GM13977 (cell line): ENCODE data around the gene SOX12.

Experiments
- DNase-seq: peaks from one replicate; pipeline ENCODE4 v3.0.0; 2012; ENCODE audit warnings: low spot score
- CTCF ChIP-seq: IDR thresholded peaks from 2 replicates; pipeline ENCODE4 v1.5.1; 2012; ENCODE audit warnings: mild to moderate bottlenecking, control low read depth; ENCODE audit not compliant: insufficient read depth; ENCODE audit errors: extremely low read depth, missing control alignments
- in situ Hi-C: fragments of 300-500 bp; cut with MboI; formaldehyde crosslinking; loops from one replicate; pipeline ENCODE4 v1.12.0; 2022; ENCODE audit warnings: low sequenced_read_pairs, low pct_unique_long_range_greater_than_20kb, mixed read lengths, inconsistent platforms; ENCODE audit not compliant: unreplicated experiment

The SOX12 gene

GRCh38 chr20:295804-296203, 29.5 kb upstream of the SOX12 start:
- TF ChIP-seq CTCF, result no peak
- in situ Hi-C loops, result no loop called here
- DNase-seq, result no peak

- DNase-seq, result peak; percentile 95
- TF ChIP-seq CTCF, result no peak
- in situ Hi-C loops, result no loop called here
Observed at GRCh38 chr20:297098-297924, 28.0 kb upstream of the SOX12 start, which contains the start of gene ZCCHC3. TSS of gene ZCCHC3 (plus strand) at chr20:297570. CDS start at chr20:297587, 17 bp downstream.

- in situ Hi-C loops, result no loop called here
- peak; percentile 65 for DNase-seq
- TF ChIP-seq CTCF, result no peak
Observed at GRCh38 chr20:297925-298775, 27.2 kb upstream of the SOX12 start.

GRCh38 chr20:298776-299391, 26.5 kb upstream of the SOX12 start:
- in situ Hi-C loops, result no loop called here
- DNase-seq, result no peak
- TF ChIP-seq CTCF, result no peak

GRCh38 chr20:300345-300990, 24.9 kb upstream of the SOX12 start:
- no peak for TF ChIP-seq CTCF
- no peak for DNase-seq
- in situ Hi-C loops, result no loop called here
